CD14-positive monocyte (primary cell): ENCODE results near the gene DNAJC5. TPM values are rescaled to one million over a fixed set of nuclear protein-coding genes. Genes with fewer than 3 reads are reported as not detected.

ENCODE experiments used
- DNase-seq, 3 donors: peaks; one replicate each; pipeline ENCODE4 v3.0.0-alpha.2; 2011 to 2022
- H2AFZ ChIP-seq: 2 replicates; pipeline ENCODE4 v1.6.0; 2012; ENCODE audit warnings: mild to moderate bottlenecking, low read depth, low read length, inconsistent platforms; ENCODE audit not compliant: insufficient read depth, poor library complexity, severe bottlenecking
- H3K27ac ChIP-seq, 2 donors: 1 replicate in 1 of 2; 2 replicates in 1 of 2; pipeline ENCODE4 v1.5.1; 2012 to 2013; ENCODE audit warnings: low read length in 2 of 2, control low read depth in 1 of 2, inconsistent platforms in 1 of 2, low read depth in 1 of 2, mild to moderate bottlenecking in 1 of 2
- H3K27me3 ChIP-seq, 2 donors: one replicate each; pipeline versions ENCODE4 v1.6.0 to v1.6.1; 2011 to 2013; ENCODE audit warnings: low read length in 2 of 2; ENCODE audit not compliant: control insufficient read depth in 2 of 2, insufficient read depth in 2 of 2
- H3K36me3 ChIP-seq, 2 donors: replicated peaks in 1 of 2; 1 replicate in 1 of 2; 2 replicates in 1 of 2; pipeline versions ENCODE4 v1.5.1 to v1.6.1; 2012 to 2013; ENCODE audit warnings: low read length in 2 of 2, control low read depth in 1 of 2, inconsistent platforms in 1 of 2, mild to moderate bottlenecking in 1 of 2; ENCODE audit not compliant: insufficient read depth in 2 of 2, control insufficient read depth in 1 of 2
- H3K4me1 ChIP-seq, 2 donors: 1 replicate in 1 of 2; 2 replicates in 1 of 2; pipeline versions ENCODE4 v1.5.1 to v1.6.1; 2012 to 2013; ENCODE audit warnings: low read length in 2 of 2, control low read depth in 1 of 2, inconsistent platforms in 1 of 2, mild to moderate bottlenecking in 1 of 2, moderate library complexity in 1 of 2; ENCODE audit not compliant: insufficient read depth in 2 of 2, control insufficient read depth in 1 of 2
- H3K4me2 ChIP-seq: replicated peaks from 2 replicates; pipeline ENCODE3; 2012; ENCODE audit warnings: low read length, moderate library complexity, mild to moderate bottlenecking; ENCODE audit not compliant: poor library complexity, severe bottlenecking; ENCODE audit errors: extremely low read depth
- H3K4me3 ChIP-seq, 3 experiments: fragments of 200-600 bp in 1 of 3; sonication (generic) in 1 of 3; replicated peaks in 1 of 3; 1 replicate in 2 of 3; 2 replicates in 1 of 3; pipeline ENCODE4 v1.5.1; 2011 to 2013; ENCODE audit warnings: low read length in 3 of 3, mild to moderate bottlenecking in 3 of 3, control low read depth in 2 of 3, low read depth in 2 of 3, inconsistent platforms in 1 of 3, moderate library complexity in 1 of 3
- H3K79me2 ChIP-seq: 2 replicates; pipeline ENCODE4 v1.6.0; 2012; ENCODE audit warnings: mild to moderate bottlenecking, control low read depth, inconsistent platforms, low read length, moderate library complexity; ENCODE audit not compliant: insufficient read depth
- H3K9ac ChIP-seq: 2 replicates; pipeline ENCODE4 v1.6.0; 2017; ENCODE audit warnings: low read length, mild to moderate bottlenecking; ENCODE audit not compliant: insufficient read depth, poor library complexity, severe bottlenecking
- H3K9me3 ChIP-seq, 2 donors: replicated peaks in 1 of 2; 1 replicate in 1 of 2; 2 replicates in 1 of 2; pipeline versions ENCODE4 v1.5.1 to v1.6.1; 2012 to 2013; ENCODE audit warnings: low read length in 2 of 2, control low read depth in 1 of 2; ENCODE audit not compliant: control insufficient read depth in 1 of 2, insufficient read depth in 1 of 2
- H4K20me1 ChIP-seq: 2 replicates; pipeline ENCODE4 v1.6.0; 2012; ENCODE audit warnings: mild to moderate bottlenecking, low read length, control low read depth, moderate library complexity; ENCODE audit not compliant: insufficient read depth
- H3K27ac Mint-ChIP-seq, 7 donors: one replicate each; pipeline ENCODE4 v1.8.0; 2020; ENCODE audit warnings: mild to moderate bottlenecking in 7 of 7, mixed read lengths in 7 of 7, moderate library complexity in 6 of 7, inconsistent platforms in 2 of 7
- H3K27me3 Mint-ChIP-seq, 3 donors: one replicate each; pipeline ENCODE4 v1.8.0; 2021 to 2022; ENCODE audit warnings: low read depth in 3 of 3, mild to moderate bottlenecking in 3 of 3, mixed read lengths in 3 of 3, moderate library complexity in 3 of 3, inconsistent platforms in 1 of 3
- H3K36me3 Mint-ChIP-seq, 2 donors: one replicate each; pipeline ENCODE4 v1.8.0; 2020; ENCODE audit warnings: mixed read lengths in 2 of 2, inconsistent platforms in 1 of 2, mild to moderate bottlenecking in 1 of 2
- H3K4me1 Mint-ChIP-seq: one replicate; pipeline ENCODE4 v1.8.0; 2020; ENCODE audit warnings: mild to moderate bottlenecking, mixed read lengths
- H3K4me3 Mint-ChIP-seq, 2 donors: one replicate each; pipeline ENCODE4 v1.8.0; 2020; ENCODE audit warnings: mild to moderate bottlenecking in 2 of 2, mixed read lengths in 2 of 2, moderate library complexity in 1 of 2
- H3K9me3 Mint-ChIP-seq, 7 donors: one replicate each; pipeline ENCODE4 v1.8.0; 2020 to 2022; ENCODE audit warnings: mixed read lengths in 7 of 7, mild to moderate bottlenecking in 6 of 7, moderate library complexity in 6 of 7, inconsistent platforms in 2 of 7
- WGBS: methylation state at CpG from one replicate; pipeline ENCODE4 v1.1.5; 2013; ENCODE audit warnings: missing lambda C conversion rate; ENCODE audit not compliant: insufficient coverage; 5-methylcytosine and 5-hydroxymethylcytosine counted together
- intact Hi-C, 2 donors: fragments of 100-400 bp; cut with micrococcal nuclease; formaldehyde crosslinking; loops; one replicate each; pipeline versions ENCODE4 v1.15.0 to v1.15.1; 2023
- polyA plus RNA-seq, 3 donors: library from polyadenylated mRNA; depleted of rRNA in 1 of 3; unstranded in 2 of 3; stranded (reverse) in 1 of 3; fragments of 300-500 nt in 2 of 3; fragments of >200 nt in 1 of 3; fragmentation: Illumina TruSeq in 2 of 3; gene quantifications; 1 replicate in 2 of 3; 2 replicates in 1 of 3; pipeline ENCODE4 v1.2.3, GENCODE V29; 2012 to 2021
- TF ChIP-seq, protein P1 (sequence below): fragments of 200-600 bp; IDR thresholded peaks from one replicate; pipeline ENCODE4 v1.8.0; 2022; ENCODE audit warnings: antibody characterized with exemption, mild to moderate bottlenecking

Gene DNAJC5
- polyA plus RNA-seq, 3 donors = 5.9 to 44.4 (median 7.4) TPM

DNA sequence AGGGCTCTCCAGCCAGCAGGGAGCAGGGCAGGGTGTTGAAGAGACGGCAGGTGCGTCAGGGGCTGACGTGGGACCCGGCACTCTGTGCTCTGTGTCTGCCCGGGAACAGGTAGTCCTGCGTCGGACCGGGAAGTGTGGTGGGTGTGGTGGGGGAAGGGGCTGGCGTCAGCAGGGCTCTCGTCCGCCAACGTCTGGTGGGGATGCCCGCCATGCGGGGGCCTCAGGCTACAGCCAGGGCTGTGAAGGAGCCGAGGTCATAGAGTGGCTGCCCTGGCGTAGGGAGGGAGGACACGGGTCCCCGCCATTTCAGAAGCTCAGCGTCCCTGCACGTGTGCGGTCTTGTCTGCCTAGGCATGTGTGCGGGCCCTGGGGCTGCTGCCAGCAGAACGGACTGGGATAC lies 25.3 kb downstream of the DNAJC5 start:
- H3K4me1 ChIP-seq = no peaks in the 10 kb centered on the region
- TF ChIP-seq, protein P1, sequence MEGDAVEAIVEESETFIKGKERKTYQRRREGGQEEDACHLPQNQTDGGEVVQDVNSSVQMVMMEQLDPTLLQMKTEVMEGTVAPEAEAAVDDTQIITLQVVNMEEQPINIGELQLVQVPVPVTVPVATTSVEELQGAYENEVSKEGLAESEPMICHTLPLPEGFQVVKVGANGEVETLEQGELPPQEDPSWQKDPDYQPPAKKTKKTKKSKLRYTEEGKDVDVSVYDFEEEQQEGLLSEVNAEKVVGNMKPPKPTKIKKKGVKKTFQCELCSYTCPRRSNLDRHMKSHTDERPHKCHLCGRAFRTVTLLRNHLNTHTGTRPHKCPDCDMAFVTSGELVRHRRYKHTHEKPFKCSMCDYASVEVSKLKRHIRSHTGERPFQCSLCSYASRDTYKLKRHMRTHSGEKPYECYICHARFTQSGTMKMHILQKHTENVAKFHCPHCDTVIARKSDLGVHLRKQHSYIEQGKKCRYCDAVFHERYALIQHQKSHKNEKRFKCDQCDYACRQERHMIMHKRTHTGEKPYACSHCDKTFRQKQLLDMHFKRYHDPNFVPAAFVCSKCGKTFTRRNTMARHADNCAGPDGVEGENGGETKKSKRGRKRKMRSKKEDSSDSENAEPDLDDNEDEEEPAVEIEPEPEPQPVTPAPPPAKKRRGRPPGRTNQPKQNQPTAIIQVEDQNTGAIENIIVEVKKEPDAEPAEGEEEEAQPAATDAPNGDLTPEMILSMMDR = no peak
- intact Hi-C loops = no loop called here

DNA sequence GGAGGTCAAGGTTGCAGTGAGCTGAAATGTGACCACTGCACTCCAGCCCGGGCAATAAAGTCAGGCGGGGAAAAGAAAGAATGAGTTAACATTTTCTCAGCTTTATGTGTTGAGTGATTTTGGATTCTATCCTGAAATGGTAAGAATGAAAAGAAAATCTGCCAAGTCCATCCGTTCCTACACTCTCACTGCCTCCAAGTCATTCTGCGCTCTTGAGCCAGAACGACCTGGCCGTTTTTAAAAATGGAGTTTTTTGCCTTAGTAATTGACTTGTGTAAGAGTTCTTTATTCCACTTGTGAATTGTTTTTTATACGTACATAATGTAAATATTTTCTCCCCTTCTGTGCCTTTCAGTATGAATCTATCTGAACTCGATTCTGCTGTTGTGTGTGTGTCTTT lies 28.7 kb downstream of the DNAJC5 start:
- Histone ChIP-seq H3K36me3 (peaks cover 46 to 90% of the 10 kb centered on the region in 2 donors), H3K9ac (no peak overlapping the region), H3K9me3 (no peaks in the 10 kb centered on the region), H4K20me1 (peaks cover 96% of the 10 kb centered on the region), H3K27me3 (no peaks in the 10 kb centered on the region), H3K79me2 (peaks cover 95% of the 10 kb centered on the region), H3K4me1 (no peaks in the 10 kb centered on the region), H3K4me2 (no peak overlapping the region), H3K4me3 (no peak overlapping the region), H3K27ac (peak overlapping the region in 1 of 2 donors; percentile 37), H2AFZ (no peak overlapping the region)
- Mint-ChIP-seq H3K27ac (peak overlapping the region in 3 of 7 donors; percentile 51 to 70 (median 55)), H3K36me3 (peaks cover 43 to 84% of the 10 kb centered on the region in 2 donors), H3K4me3 (no peak overlapping the region), H3K4me1 (no peaks in the 10 kb centered on the region), H3K27me3 (no peaks in the 10 kb centered on the region), H3K9me3 (no peaks in the 10 kb centered on the region)
- intact Hi-C loops = no loop called here
- TF ChIP-seq, protein P1 = no peak
- DNase-seq = no peak
- WGBS = no CpG with 5 or more reads among the region's 8 CpGs

More for the DNA sequence above, 25.3 kb downstream of the DNAJC5 start:
- Histone ChIP-seq H3K4me2 (no peak overlapping the region), H3K36me3 (peaks cover 31 to 91% of the 10 kb centered on the region in 2 donors), H3K79me2 (peaks cover 95% of the 10 kb centered on the region), H3K27ac (no peak overlapping the region), H2AFZ (no peak overlapping the region), H3K4me3 (no peak overlapping the region), H3K9me3 (peaks cover 0 to 9% of the 10 kb centered on the region in 2 donors), H4K20me1 (peaks cover 96% of the 10 kb centered on the region), H3K9ac (no peak overlapping the region), H3K27me3 (no peaks in the 10 kb centered on the region)
- peaks cover 35 to 81% of the 10 kb centered on the region in 2 donors for H3K36me3 Mint-ChIP-seq
- peaks cover 4 to 13% (median 9%) of the 10 kb centered on the region in 7 donors for H3K9me3 Mint-ChIP-seq
- H3K4me1 Mint-ChIP-seq = peaks cover 4% of the 10 kb centered on the region
- H3K27me3 Mint-ChIP-seq = no peaks in the 10 kb centered on the region
- H3K27ac Mint-ChIP-seq = peak overlapping the region in 1 of 7 donors; percentile 18
- H3K4me3 Mint-ChIP-seq = no peak overlapping the region
- no peak for DNase-seq
- 85% methylated on average over 12 of the region's 23 CpGs for WGBS
